ENCODE measurements around the gene OR5B17.
"Not testable (repeated sequence)": the region's sequence is repeated elsewhere in the genome, so short reads cannot be mapped to it uniquely, and the experiment has no call there.

The OR5B17 gene

DNA sequence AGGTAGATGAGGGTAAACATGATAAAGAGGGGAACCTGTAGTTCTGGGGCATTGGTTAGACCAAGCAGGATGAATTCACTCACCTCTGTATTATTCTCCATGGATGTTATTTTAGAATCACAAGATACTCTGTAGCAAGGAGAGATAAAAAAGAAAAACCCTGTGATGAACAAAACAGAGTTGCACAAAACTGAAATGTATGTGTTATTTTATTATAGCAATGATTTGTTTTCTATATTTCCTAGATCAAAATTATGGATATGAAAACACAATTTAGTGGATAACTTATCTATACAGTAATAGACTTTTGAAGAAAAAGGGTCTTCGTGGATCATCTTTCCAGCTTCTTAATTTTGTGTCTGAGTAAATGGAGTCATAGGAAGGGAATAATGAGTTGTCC, at the start of gene OR5B17:
TSS of gene OR5B17 (minus strand) at position 101 of the 400 bp plus-strand sequence. CDS start at position 101, 0 bp downstream.
- no peak for DNase-seq

DNA sequence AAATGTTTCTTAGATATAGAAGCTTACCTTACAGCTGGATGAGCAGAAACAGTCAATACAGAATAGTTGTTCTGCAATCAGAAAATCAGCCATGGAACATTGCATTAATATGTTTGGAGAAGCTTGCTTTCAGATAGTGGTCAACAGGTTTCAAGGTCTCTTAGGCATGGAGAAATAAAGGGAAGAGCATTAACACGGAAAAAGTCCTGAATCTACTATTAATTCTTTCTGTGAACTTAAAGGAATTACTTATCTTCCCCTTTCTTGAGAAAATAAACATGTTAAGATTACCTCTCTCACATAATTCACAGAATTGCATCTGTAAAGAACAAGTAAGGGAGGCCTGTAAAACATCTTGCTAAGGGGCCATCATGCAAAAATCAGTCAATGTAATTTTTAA, 47.9 kb upstream of the OR5B17 start, which contains the start of gene OR5B3:
TSS of gene OR5B3 (minus strand) at position 101 of the 400 bp plus-strand sequence. CDS start 3,465 bp downstream, outside the sequence.
- no peak for DNase-seq

DNA sequence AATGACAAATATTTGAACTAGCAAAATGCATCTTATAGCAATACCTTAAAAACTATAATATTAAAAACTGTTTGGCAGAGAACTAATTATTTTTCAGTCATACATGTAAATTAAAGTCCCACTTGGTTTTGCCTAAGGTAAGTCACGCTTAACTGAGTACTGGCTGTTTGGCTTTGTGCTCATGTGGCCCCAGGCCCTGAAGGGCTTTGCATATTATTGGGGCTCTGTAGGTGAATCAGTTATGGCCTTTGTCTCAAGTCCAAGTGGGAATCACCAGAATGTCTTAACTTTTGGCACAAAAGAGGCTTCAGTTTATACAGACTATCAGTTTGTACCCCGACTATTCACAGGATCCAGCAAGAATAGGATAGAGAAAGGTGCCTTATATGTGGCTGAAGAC, 40.8 kb upstream of the OR5B17 start:
- DNase-seq, result not testable (repeated sequence)

DNA sequence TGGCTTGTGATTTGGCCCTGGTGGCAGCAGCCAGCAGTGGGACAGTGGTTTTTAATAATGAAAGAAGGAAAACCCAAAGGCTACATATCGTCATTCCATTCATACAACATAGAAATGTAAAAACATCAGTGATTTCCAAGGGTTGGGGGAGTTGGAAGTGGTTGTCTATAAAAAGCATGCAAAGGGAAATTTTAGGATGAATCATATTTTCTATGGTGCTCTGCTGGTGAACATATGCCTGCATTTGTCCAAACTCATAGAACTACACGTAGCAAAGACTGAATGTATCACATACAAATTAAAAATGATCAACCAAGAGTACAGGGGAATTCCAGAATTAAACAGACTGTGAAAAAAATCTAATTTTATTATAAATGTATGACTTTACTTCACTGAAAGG, 36.7 kb upstream of the OR5B17 start:
- DNase-seq, result no peak

DNA sequence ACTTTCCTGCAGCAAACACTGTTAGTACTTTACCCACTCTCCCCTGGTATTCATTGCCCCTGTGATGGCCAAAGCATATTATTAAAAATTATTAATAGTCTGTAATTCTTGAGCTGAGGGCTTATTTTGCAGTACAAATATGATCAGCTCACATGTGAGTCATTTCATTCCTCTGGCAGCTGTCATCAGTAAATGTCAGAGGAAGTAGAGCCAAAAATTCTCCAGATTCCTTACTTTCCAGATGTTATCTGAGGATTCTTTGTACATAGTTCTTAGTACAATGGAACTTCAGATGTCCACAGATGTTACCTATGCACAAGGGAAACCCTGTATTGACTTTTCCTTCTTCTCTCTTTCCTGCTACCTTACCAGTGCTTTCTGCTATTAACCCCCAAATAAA, 35.3 kb upstream of the OR5B17 start:
- no peak for DNase-seq

DNA sequence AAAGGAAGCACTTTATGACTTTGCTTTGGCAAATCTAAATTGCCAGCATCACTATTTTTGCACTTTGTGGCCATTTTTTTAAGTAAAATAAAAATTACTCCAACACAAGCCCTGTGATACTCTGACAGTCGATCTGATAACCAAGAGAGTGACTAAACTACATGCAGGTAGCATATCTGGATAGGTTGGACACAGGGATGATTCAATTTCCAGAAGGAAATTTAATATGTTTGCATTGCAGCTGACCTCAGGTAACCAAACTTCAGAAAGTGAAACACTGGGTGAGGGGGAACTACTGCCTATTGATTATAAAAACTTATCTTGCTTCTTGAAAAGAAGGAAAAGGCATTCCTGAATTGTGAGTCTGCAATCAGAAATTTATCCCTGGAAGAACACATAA, 33.9 kb upstream of the OR5B17 start:
- DNase-seq, result no peak

DNA sequence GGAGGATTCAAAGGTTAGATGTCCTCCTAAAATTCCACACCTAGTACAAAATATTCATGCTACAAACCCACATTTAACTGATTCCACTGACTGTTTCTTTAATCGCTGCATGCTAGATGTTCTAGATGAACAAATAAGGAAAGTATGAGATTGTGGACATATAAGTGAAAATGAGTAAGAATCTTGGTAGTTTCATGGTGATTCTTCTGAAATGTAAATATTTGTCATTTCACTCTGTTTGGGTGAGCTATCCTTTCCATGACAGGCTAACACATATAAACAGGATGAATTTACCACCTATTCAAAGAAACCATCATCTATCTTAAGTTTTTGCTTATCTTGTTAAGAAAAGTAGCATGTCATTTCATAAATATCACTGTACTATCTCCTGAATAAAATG, 33.0 kb upstream of the OR5B17 start:
- DNase-seq, result no peak

DNA sequence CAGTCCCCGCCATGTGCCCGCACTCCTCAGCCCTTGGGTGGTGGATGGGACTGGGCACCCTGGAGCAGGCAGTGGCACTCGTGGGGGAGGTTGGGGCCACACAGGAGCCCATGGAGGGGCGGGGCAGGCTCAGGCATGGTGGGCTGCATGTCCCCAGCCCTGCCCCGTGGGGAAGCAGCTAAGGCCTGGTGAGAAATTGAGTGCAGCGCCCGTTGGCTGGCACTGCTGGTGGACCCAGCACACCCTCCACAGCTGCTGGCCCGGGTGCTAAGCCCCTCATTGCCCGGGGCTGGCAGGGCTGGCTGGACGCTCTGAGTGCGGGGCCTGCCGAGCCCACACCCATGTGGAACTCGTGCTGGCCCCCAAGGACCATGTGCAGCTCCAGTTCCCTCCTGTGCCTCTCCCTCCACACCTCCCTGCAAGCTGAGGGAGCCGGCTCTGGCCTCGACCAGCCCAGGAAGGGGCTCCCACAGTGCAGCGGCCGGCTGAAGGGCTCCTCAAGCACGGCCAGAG, 31.7 kb upstream of the OR5B17 start:
- no peak for DNase-seq

DNA sequence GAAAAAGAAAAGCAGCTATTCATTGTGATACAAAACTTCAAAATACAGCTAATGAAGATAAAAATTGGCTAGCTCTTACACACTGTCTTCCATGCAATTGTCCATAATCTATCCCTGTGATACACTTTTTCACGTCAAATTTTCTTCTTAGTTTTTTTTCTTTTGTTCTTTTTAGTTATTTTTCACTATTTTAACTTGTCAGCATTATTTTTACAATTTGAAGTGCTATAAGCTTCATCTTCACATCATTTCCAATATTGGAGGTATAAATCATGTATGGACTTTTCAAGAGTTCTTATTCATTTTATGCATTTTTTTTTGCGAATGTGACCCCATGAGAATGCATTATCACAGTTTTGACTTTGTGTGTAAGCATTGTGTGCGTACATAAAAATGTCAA, 4.1 kb downstream of the OR5B17 start:
- DNase-seq, result no peak

DNA sequence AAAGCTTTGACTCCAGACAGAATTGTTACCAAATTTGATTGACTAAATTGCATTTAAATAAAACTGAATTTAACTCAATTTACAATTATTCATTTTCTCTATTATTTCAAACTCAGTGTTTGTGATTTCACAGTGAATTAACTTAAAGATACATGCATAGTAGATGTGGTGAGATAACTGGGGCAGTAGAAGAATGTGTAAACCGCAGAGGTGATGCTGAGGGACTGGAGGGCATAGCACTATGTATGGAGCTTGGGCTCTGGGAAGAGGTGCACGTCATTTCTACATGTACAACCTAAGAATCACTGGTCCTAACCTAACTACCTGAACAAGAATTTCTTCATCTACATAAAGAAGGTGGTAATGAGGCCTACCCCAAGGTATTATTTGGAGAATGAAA, 13.7 kb downstream of the OR5B17 start:
- DNase-seq, result no peak

DNA sequence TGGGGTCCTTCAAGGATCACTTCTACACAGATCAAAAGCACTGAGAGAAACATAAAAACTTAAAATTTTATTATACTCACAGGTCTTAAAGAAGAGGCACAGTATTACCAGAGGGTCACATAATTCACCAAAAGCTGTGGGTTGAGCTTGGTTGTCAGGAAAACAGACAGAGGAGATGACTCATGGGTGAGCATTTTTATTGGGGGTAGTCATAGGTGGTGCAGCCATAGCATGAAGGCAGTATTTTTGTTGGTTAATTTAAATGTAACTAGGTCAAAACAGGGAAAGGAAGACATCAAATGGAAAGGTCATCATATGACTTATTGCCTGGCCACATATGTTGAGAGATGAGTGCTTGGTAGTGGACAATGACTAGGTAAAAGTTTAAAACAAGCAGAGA, 24.2 kb downstream of the OR5B17 start:
- DNase-seq, result no peak

DNA sequence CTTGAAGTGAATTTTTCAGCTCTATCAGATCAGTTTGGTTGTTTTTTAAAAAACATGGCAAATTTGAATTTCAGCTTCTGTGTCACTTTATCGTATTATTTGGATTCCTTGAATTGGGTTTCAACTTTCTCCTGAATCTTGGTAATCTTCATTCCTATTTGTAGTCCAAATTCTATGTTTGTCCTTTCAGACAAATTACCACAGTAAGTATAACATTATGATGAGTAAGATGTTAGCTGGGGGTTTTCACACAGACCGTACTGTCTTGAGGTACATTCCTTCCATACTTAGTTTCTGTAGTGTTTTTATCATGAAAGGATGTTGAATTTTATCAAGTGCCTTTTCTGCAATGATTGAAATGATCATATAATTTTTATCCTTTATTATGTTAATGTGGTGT, 28.0 kb downstream of the OR5B17 start:
- no peak for DNase-seq

DNA sequence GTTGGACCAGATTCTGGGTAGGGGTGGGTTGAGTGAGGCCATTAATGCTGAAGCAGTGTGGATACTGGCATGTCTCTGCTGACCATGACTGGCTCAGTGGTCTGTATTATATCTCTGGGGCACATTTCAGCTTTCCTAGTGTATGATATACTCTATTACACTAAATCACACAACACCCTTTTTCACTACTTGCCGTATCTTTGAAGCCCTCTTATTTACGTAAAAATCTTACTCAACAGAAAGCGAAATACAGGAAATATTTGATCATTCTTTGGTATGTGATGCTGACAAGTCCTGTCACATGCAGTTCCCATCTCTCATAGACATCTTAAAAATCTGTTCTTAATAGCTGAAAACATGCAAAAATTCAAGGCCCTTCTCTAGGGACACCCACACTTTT, 40.3 kb downstream of the OR5B17 start:
- no peak for DNase-seq

DNA sequence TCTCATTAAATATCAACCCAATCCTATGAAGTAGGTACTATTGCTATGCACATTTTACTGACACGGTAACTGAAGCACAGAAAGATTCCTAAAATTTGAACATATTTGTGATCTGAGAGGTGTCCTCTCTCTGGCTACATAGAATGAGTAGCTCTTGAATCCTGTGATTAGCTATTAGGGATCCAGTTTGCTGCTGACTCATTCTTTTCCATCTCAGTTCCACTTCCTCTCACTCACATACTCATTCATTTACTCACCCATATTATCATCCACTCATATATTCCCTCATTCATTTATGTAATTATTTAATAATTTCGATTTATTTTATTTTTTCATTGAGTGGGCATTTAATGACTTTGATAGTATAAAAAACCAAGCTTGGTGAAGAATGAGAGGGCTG, 42.7 kb downstream of the OR5B17 start:
- DNase-seq, result no peak
